ENCODE data around the gene COPE. TPM values are rescaled to one million over a fixed set of nuclear protein-coding genes. Genes with fewer than 3 reads are reported as not detected.
A peak's percentile ranks its signal among the peaks of the same experiment; 100 is the strongest.

COPE gene
- total RNA-seq, 1 donor from 2014 or later, result 95.2 TPM

DNA sequence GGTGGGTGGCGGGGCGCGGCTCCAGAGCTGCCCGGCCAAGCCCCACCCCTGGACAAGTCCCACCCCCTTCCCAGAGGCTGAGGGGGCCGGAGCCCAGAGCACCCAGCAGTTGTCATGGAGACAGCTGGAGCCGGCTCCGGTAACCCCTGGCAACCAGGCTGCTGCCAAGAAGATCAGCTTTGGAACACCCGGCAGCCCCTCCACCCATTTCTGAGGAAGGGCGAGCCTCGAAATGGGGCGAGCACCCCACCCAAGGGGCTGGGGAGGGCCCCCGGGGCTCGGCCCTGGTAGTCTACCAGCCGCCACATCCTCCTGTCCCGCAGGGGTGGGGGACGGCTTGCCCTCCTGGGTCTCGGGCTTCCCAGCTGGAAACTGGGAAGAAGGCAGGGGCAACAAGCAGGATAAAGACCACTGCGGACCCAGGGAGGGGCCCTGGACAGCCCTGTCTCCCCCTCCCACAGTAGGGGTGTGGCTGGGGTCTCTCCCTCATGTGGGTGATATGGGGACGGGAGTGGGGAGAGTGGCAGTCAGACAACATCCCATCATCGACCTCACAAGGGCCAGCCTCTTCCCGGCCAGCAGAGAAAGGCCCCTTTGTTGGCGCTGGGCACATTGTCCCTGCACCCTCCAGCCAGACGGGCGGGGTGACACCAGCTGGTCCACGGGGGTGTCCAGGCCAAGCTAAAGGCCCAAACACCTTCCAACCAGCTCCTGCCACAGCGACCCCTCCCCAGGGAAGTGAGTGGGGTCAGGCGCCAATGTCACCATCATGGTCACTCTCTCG is 24.7 kb downstream of the COPE start:
- DNase-seq (ENCODE audit: low spot score), result peak; percentile 85
- no peak overlapping the region for H2AFZ ChIP-seq (replicated peaks)
- Mint-ChIP-seq H3K36me3 (peaks cover 9% of the 10 kb centered on the region), H3K9me3 (no peaks in the 10 kb centered on the region), H3K27ac (no peak overlapping the region), H3K27me3 (ENCODE audit: insufficient read depth, low read depth) (peaks cover 4% of the 10 kb centered on the region), H3K4me3 (peak overlapping the region; percentile 86), H3K4me1 (peaks cover 11% of the 10 kb centered on the region)
- H3K4me2 ChIP-seq, result peak overlapping the region; percentile 92
- H3K27ac ChIP-seq, result no peak overlapping the region
- peak overlapping the region; percentile 95 for H3K4me3 ChIP-seq
- H3K27me3 ChIP-seq, result peaks cover 14% of the 10 kb centered on the region
- no peak overlapping the region for H3K9ac ChIP-seq
- peaks cover 41% of the 10 kb centered on the region for H4K20me1 ChIP-seq (ENCODE audit: low read depth)
- H3K36me3 ChIP-seq, result no peaks in the 10 kb centered on the region
- peaks cover 22% of the 10 kb centered on the region for H3K4me1 ChIP-seq
- H3K9me3 ChIP-seq (ENCODE audit: low read depth), result no peaks in the 10 kb centered on the region
- no peaks in the 10 kb centered on the region for H3K79me2 ChIP-seq (ENCODE audit: low read depth)
- TF ChIP-seq CTCF (IDR thresholded peaks at IDR 0.05) (no peak), EZH2 (IDR thresholded peaks at IDR 0.05) (no peak), EZH2phosphoT487 (IDR thresholded peaks at IDR 0.05) (no peak)
- H3F3A ChIP-seq (ENCODE audit: low read depth), result peaks cover 27% of the 10 kb centered on the region

DNA sequence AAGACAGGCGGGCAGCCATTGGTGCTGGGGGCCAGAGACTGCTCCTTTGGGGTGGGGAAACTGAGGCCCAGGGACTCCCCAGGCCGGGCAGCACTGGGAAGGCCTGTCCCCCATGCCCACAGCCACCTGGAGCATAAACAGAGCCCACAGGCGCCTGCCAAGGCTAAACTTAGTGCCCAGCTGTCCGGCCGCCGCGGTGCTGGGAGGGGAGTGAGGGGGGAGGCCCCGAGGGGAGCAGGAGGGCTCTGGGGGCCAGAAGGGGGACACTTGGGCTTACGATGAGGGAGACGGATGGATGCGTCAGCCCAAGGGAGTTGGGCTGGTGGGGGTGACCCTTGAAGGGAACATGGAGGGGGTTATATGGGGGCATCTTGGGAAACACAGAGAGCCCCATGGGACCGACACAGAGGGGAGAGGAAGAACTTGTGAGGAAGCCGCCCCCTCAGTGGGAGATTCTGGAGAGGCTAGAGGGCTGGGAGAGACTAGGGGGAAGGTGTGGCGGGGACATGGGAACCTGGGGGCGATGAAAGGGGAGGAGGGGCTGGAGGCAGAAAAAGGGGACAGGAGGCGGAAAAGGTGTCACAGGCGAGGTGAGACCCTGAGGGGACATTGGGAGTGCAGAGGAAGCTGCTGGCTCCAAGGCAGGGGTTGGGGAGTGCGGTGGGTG is 25.5 kb downstream of the COPE start:
- H3F3A ChIP-seq (ENCODE audit: low read depth), result peaks cover 27% of the 10 kb centered on the region
- peaks cover 11% of the 10 kb centered on the region for H3K4me1 Mint-ChIP-seq
- peak overlapping the region; percentile 92 for H3K4me2 ChIP-seq
- no peak overlapping the region for H3K9ac ChIP-seq
- DNase-seq (ENCODE audit: low spot score), result no peak
- H3K36me3 ChIP-seq, result no peaks in the 10 kb centered on the region
- peaks cover 40% of the 10 kb centered on the region for H4K20me1 ChIP-seq (ENCODE audit: low read depth)
- H3K79me2 ChIP-seq (ENCODE audit: low read depth), result no peaks in the 10 kb centered on the region
- no peaks in the 10 kb centered on the region for H3K9me3 ChIP-seq (ENCODE audit: low read depth)
- H3K36me3 Mint-ChIP-seq, result peaks cover 9% of the 10 kb centered on the region
- H2AFZ ChIP-seq (replicated peaks), result no peak overlapping the region
- no peaks in the 10 kb centered on the region for H3K9me3 Mint-ChIP-seq
- no peak for TF ChIP-seq CTCF (IDR thresholded peaks at IDR 0.05)
- TF ChIP-seq EZH2 (IDR thresholded peaks at IDR 0.05), result no peak
- no peak for TF ChIP-seq EZH2phosphoT487 (IDR thresholded peaks at IDR 0.05)
- peaks cover 14% of the 10 kb centered on the region for H3K27me3 ChIP-seq
- peak overlapping the region; percentile 63 for H3K4me3 Mint-ChIP-seq
- H3K4me3 ChIP-seq, result no peak overlapping the region
- peaks cover 4% of the 10 kb centered on the region for H3K27me3 Mint-ChIP-seq (ENCODE audit: insufficient read depth, low read depth)
- H3K4me1 ChIP-seq, result peaks cover 19% of the 10 kb centered on the region
- H3K27ac Mint-ChIP-seq, result no peak overlapping the region
- no peak overlapping the region for H3K27ac ChIP-seq

- no peak overlapping the region for H3K27ac ChIP-seq
- no peaks in the 10 kb centered on the region for H3K9me3 Mint-ChIP-seq
- peaks cover 38% of the 10 kb centered on the region for H4K20me1 ChIP-seq (ENCODE audit: low read depth)
- H3K4me1 ChIP-seq, result peaks cover 12% of the 10 kb centered on the region
- H3K9me3 ChIP-seq (ENCODE audit: low read depth), result no peaks in the 10 kb centered on the region
- H3K9ac ChIP-seq, result no peak overlapping the region
- H3K36me3 ChIP-seq, result no peaks in the 10 kb centered on the region
- peaks cover 4% of the 10 kb centered on the region for H3F3A ChIP-seq (ENCODE audit: low read depth)
- TF ChIP-seq EZH2phosphoT487 (IDR thresholded peaks at IDR 0.05) (no peak), CTCF (IDR thresholded peaks at IDR 0.05) (no peak), EZH2 (IDR thresholded peaks at IDR 0.05) (no peak)
- no peaks in the 10 kb centered on the region for H3K27me3 ChIP-seq
- no peak overlapping the region for H3K4me3 ChIP-seq
- H3K4me3 Mint-ChIP-seq, result peak overlapping the region; percentile 52
- peaks cover 6% of the 10 kb centered on the region for H3K4me1 Mint-ChIP-seq
- H3K27ac Mint-ChIP-seq, result no peak overlapping the region
- no peaks in the 10 kb centered on the region for H3K79me2 ChIP-seq (ENCODE audit: low read depth)
- H3K4me2 ChIP-seq, result no peak overlapping the region
- no peak for DNase-seq (ENCODE audit: low spot score)
- H2AFZ ChIP-seq (replicated peaks), result no peak overlapping the region
- peaks cover 6% of the 10 kb centered on the region for H3K27me3 Mint-ChIP-seq (ENCODE audit: insufficient read depth, low read depth)
- H3K36me3 Mint-ChIP-seq, result peaks cover 14% of the 10 kb centered on the region
Observed at GRCh38 chr19:18889949-18890745, 29.0 kb downstream of the COPE start.

Data from neural progenitor cell (in vitro differentiated cells).